Spleen (tissue), 11 donors: ENCODE results near the gene TJP3. TPM values are rescaled to one million over a fixed set of nuclear protein-coding genes. Genes with fewer than 3 reads are reported as not detected.

ENCODE experiments used
- DNase-seq: peaks from one replicate; pipeline ENCODE4 v3.0.0-alpha.2; 2020
- H3K27ac ChIP-seq, 8 donors: fragments of 200-600 bp; sonication (generic) in 7 of 8; 1 replicate in 4 of 8; 2 replicates in 4 of 8; pipeline versions ENCODE4 v1.5.0 to v1.8.0; 2016 to 2021; ENCODE audit warnings: inconsistent platforms in 4 of 8, mild to moderate bottlenecking in 4 of 8, moderate library complexity in 1 of 8
- H3K27me3 ChIP-seq, 7 donors: fragments of 200-600 bp; sonication (generic) in 6 of 7; replicated peaks in 1 of 7; 1 replicate in 4 of 7; 2 replicates in 3 of 7; pipeline versions ENCODE4 v1.5.0 to v1.8.0; 2016 to 2021; ENCODE audit warnings: inconsistent platforms in 3 of 7, mild to moderate bottlenecking in 1 of 7
- H3K36me3 ChIP-seq, 6 donors: fragments of 200-600 bp; sonication (generic) in 5 of 6; 1 replicate in 4 of 6; 2 replicates in 2 of 6; pipeline versions ENCODE4 v1.5.0 to v1.8.0; 2016 to 2021; ENCODE audit warnings: inconsistent platforms in 2 of 6
- H3K4me1 ChIP-seq, 6 donors: fragments of 200-600 bp; sonication (generic) in 5 of 6; 1 replicate in 3 of 6; 2 replicates in 3 of 6; pipeline versions ENCODE4 v1.5.0 to v1.8.0; 2016 to 2021; ENCODE audit warnings: inconsistent platforms in 3 of 6
- H3K4me3 ChIP-seq, 8 donors: fragments of 200-600 bp; sonication (generic) in 7 of 8; 1 replicate in 4 of 8; 2 replicates in 4 of 8; pipeline versions ENCODE4 v1.5.0 to v1.8.0; 2016 to 2021; ENCODE audit warnings: inconsistent platforms in 4 of 8, mild to moderate bottlenecking in 4 of 8, moderate library complexity in 2 of 8
- H3K9me3 ChIP-seq, 8 donors: fragments of 200-600 bp; sonication (generic) in 7 of 8; 1 replicate in 4 of 8; 2 replicates in 4 of 8; pipeline versions ENCODE4 v1.5.0 to v1.8.0; 2016 to 2021; ENCODE audit warnings: inconsistent platforms in 4 of 8
- CTCF ChIP-seq, 11 experiments: fragments of 200-600 bp in 7 of 11; fragments of 450-650 bp in 4 of 11; sonication (generic) in 4 of 11; IDR thresholded peaks in 8 of 11; conservative IDR thresholded peaks in 3 of 11; 1 replicate in 7 of 11; 2 replicates in 4 of 11; pipeline versions ENCODE4 v1.4.0 to v1.8.0; 2016 to 2021; ENCODE audit warnings: antibody characterized with exemption in 11 of 11, inconsistent platforms in 4 of 11, mild to moderate bottlenecking in 1 of 11
- POLR2A ChIP-seq, 3 donors: fragments of 450-650 bp; IDR thresholded peaks; one replicate each; pipeline ENCODE4 v1.5.1; 2017; ENCODE audit warnings: antibody characterized with exemption in 3 of 3, mild to moderate bottlenecking in 1 of 3
- POLR2AphosphoS5 ChIP-seq, 3 donors: sonication (generic); formaldehyde crosslinking; IDR thresholded peaks; one replicate each; pipeline ENCODE4 v1.5.1; 2017; ENCODE audit warnings: antibody characterized with exemption in 3 of 3
- WGBS, 5 donors: extraction: QIAGEN DNeasy Blood & Tissue Kit in 3 of 5; methylation state at CpG; one replicate each; pipeline versions ENCODE4 v1.1.5 to v1.1.7; 2013 to 2018; 5-methylcytosine and 5-hydroxymethylcytosine counted together
- intact Hi-C: fragments of 100-400 bp; cut with DNase I; formaldehyde crosslinking; loops from one replicate; pipeline ENCODE4 v1.15.0; 2023; ENCODE audit warnings: low total_unique reads
- polyA plus RNA-seq, 3 donors: library from polyadenylated mRNA; stranded (reverse); fragments of 200-250 nt; gene quantifications; one replicate each; pipeline ENCODE4 v1.2.1, GENCODE V29; 2013
- total RNA-seq, 7 donors: library from RNA; depleted of rRNA in 3 of 7; stranded (reverse); fragments of >200 nt in 3 of 7; fragmentation: NEBNext Ultra II Directional in 4 of 7; extraction: Animal tissue kit (Norgen Biotek cat#: 25700) in 4 of 7; gene quantifications; one replicate each; pipeline versions ENCODE4 v1.1.0 to v1.2.1, GENCODE V29; 2016 to 2021
- donor health status: healthy with polysubstance abuse.
- donor health status: DM: no; HTN: no; CAD: no; lungs with moderate emphysema.
- donor health status: DM: no; HTN: no; CAD: no.
- donor health status: Bipolar disorder and iron deficiency.
- donor health status: healthy.
- donor health status: DM: no; HTN: no; CAD: no.
- donor health status: DM: yes; HTN: yes; CAD: no.

TJP3 gene
- total and polyA plus RNA-seq, 10 donors: 0.39 to 9.0 (median 2.3) TPM

- Histone ChIP-seq H3K4me1 (no peaks in the 10 kb centered on the region), H3K9me3 (peaks cover 0 to 8% (median 0%) of the 10 kb centered on the region in 8 donors), H3K36me3 (peaks cover 0 to 16% (median 12%) of the 10 kb centered on the region in 6 donors), H3K27ac (no peak overlapping the region), H3K4me3 (no peak overlapping the region), H3K27me3 (peaks cover 0 to 8% (median 0%) of the 10 kb centered on the region in 7 donors)
- WGBS, 5 donors: 45 to 73% (median 63%) methylated on average over 6 to 8 of the region's 8 CpGs
- no peak for DNase-seq
- intact Hi-C loops: no loop called here
- no peak for TF ChIP-seq POLR2A (IDR thresholded peaks at IDR 0.05)
- no peak for TF ChIP-seq POLR2AphosphoS5 (IDR thresholded peaks at IDR 0.05)
- no peak for TF ChIP-seq CTCF (IDR thresholded peaks at IDR 0.05 in 8 of 11, conservative IDR thresholded peaks at IDR 0.05 in 3 of 11)
These were observed 37.3 kb downstream of the TJP3 start for GRCh38 chr19:3745363-3746045.

DNA sequence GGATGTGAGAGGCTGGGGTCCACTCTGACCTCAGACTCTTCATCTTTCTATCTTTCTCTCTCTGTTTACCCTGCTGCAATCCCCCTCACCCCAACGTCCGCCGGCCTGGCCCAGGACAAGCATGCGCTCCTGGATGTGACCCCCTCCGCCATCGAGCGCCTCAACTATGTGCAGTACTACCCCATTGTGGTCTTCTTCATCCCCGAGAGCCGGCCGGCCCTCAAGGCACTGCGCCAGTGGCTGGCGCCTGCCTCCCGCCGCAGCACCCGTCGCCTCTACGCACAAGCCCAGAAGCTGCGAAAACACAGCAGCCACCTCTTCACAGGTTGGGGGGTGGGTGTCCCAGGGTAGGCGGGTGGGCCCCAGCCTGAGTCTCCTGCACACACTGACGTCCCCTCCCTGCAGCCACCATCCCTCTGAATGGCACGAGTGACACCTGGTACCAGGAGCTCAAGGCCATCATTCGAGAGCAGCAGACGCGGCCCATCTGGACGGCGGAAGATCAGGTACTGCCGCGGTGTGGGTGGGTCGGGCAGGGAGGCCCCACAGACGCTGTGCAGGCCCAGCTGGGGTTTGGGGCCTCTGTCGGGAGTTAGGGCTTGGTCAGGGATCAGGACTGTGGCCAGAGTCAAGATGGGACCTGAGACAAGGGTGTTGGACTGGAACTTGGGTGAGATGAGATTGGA is 38.3 kb downstream of the TJP3 start:
- DNase-seq: no peak
- H3K36me3 ChIP-seq: peaks cover 0 to 26% (median 23%) of the 10 kb centered on the region in 6 donors
- H3K27me3 ChIP-seq: peaks cover 0 to 8% (median 0%) of the 10 kb centered on the region in 7 donors
- WGBS, 5 donors: 77 to 82% (median 79%) methylated on average over 29 to 31 of the region's 31 CpGs
- peaks cover 0 to 8% (median 0%) of the 10 kb centered on the region in 8 donors for H3K9me3 ChIP-seq
- TF ChIP-seq POLR2AphosphoS5 (IDR thresholded peaks at IDR 0.05): peak in 1 of 3 donors; percentile 40
- TF ChIP-seq CTCF (IDR thresholded peaks at IDR 0.05 in 8 of 11, conservative IDR thresholded peaks at IDR 0.05 in 3 of 11): no peak
- no peak for TF ChIP-seq POLR2A (IDR thresholded peaks at IDR 0.05)
- no peak overlapping the region for H3K4me3 ChIP-seq
- intact Hi-C loops: no loop called here
- no peak overlapping the region for H3K27ac ChIP-seq
- no peaks in the 10 kb centered on the region for H3K4me1 ChIP-seq

DNA sequence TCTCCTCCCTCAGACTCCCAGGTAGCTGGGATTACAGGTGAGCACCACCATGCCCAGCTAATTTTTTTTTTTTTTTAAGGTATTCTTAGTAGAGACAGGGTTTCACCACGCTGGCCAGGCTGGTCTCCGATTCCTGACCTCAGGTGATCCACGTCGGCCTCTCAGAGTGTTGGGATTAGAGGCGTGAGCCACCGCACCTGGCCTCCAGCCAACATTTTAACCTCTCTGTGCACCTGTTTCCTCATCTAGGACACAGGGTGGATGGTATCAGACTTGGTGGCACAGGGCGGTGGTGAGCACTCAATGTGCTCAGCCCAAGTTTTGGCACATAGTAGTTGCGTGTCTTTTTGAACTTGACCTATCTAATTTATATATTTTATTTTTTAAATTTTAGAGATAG is 40.8 kb downstream of the TJP3 start:
- Histone ChIP-seq H3K27me3 (peaks cover 0 to 8% (median 0%) of the 10 kb centered on the region in 7 donors), H3K9me3 (peaks cover 0 to 4% (median 0%) of the 10 kb centered on the region in 8 donors), H3K36me3 (peaks cover 3 to 51% (median 47%) of the 10 kb centered on the region in 6 donors), H3K27ac (no peak overlapping the region), H3K4me1 (no peaks in the 10 kb centered on the region), H3K4me3 (no peak overlapping the region)
- intact Hi-C loops: no loop called here
- 87 to 91% (median 88%) methylated on average over 8 of the region's 8 CpGs for WGBS, 5 donors
- no peak for TF ChIP-seq CTCF (IDR thresholded peaks at IDR 0.05 in 8 of 11, conservative IDR thresholded peaks at IDR 0.05 in 3 of 11)
- TF ChIP-seq POLR2AphosphoS5 (IDR thresholded peaks at IDR 0.05): no peak
- TF ChIP-seq POLR2A (IDR thresholded peaks at IDR 0.05): no peak
- DNase-seq: no peak

DNA sequence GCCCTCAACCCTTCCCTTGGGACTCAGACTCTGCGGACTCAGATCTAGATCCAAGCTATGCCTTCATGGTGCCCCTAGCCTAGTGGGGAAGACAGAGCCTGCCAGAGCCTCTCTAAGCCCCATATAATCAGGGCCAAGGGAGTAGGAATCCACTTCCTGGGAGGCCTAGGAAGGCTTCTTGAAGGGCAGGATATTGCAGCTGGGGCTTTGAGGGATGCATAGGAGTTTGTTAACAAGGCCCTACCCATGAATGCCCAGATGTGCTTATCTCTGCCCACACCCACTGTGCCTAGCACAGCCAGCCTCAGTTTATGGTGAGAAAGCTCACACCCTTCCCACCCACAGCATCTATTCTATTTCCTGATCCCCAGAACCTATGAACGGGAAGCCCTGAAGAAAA is 42.0 kb downstream of the TJP3 start:
- WGBS, 5 donors: 94 to 100% (median 96%) methylated on average over 2 of the region's 2 CpGs
- Histone ChIP-seq H3K4me1 (peaks cover 0 to 5% (median 0%) of the 10 kb centered on the region in 6 donors), H3K27me3 (peaks cover 0 to 8% (median 0%) of the 10 kb centered on the region in 7 donors), H3K27ac (no peak overlapping the region), H3K36me3 (peaks cover 3 to 62% (median 52%) of the 10 kb centered on the region in 6 donors), H3K4me3 (no peak overlapping the region), H3K9me3 (peaks cover 0 to 4% (median 0%) of the 10 kb centered on the region in 8 donors)
- DNase-seq: no peak
- TF ChIP-seq POLR2A (IDR thresholded peaks at IDR 0.05) (no peak), CTCF (IDR thresholded peaks at IDR 0.05 in 8 of 11, conservative IDR thresholded peaks at IDR 0.05 in 3 of 11) (no peak), POLR2AphosphoS5 (IDR thresholded peaks at IDR 0.05) (no peak)
- intact Hi-C loops: no loop called here
